ENCODE results near the gene RDM1.
"Not testable (repeated sequence)": the region's sequence is repeated elsewhere in the genome, so short reads cannot be mapped to it uniquely, and the experiment has no call there.

RDM1 gene, protein sequence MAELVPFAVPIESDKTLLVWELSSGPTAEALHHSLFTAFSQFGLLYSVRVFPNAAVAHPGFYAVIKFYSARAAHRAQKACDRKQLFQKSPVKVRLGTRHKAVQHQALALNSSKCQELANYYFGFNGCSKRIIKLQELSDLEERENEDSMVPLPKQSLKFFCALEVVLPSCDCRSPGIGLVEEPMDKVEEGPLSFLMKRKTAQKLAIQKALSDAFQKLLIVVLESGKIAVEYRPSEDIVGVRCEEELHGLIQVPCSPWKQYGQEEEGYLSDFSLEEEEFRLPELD

DNA sequence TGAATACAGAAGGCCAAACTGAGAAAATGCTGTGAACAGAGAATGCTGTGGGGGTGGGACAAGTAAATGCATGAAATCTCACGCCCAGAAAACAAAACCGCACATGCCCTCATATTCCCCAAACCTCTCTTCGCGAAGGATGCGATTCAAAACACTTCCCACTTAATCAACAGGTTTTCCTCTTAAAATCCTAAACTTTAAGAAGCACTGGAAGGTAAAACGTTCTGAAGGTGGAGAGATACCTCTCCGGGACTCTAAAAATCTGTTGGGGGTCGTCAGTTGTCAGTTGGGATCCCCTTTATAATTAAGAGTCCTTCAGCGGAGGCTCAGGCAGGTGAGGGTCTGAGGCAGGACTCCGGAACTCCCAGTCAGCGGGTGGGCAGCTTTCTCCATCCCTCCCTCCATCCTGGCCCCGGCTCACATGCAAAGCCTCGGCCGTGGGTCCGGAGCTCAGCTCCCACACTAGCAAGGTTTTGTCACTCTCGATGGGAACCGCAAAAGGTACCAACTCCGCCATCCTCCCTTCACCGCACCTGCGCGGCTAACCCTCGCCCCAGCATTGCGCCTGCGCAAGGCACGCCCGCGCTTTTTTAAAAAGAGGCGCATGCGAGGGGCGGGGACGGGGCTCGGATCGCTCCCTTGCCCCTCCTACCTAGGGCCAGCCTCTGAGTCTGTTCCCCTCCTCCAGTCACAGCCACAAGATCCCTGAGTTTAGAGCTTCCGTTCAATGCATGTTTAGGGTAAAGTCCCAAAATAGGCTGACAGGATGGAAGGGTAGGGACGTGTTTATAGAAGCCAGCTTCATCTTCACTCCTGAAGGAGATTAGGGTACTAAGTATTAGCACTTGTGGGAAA lies at the start of gene RDM1:
Gene RDM1 (minus strand): TSS at position 563 of the 855 bp plus-strand sequence. CDS start 46 bp downstream, at position 517.
- peak; percentile 45 for DNase-seq (ENCODE audit: low spot score)

DNA sequence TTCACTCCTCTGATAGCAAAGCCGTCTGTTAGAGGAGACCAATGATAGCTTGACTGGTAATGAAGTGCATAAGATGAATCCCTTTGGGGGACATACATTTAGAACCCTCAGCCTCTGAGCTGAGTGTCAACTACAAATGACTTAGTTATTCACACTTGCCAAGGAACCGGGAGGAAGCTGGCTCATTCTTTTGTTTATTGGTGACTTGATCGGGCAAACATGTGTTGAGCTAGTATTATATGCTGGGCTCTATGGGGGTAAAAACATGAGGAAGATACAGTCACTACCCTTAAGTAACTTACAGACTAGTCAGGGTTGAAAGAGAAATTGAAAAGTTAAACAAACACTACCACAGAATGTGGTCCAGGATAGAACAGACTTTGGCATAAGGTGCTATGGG lies 47.8 kb upstream of the RDM1 start:
- no peak for DNase-seq (ENCODE audit: low spot score)

DNA sequence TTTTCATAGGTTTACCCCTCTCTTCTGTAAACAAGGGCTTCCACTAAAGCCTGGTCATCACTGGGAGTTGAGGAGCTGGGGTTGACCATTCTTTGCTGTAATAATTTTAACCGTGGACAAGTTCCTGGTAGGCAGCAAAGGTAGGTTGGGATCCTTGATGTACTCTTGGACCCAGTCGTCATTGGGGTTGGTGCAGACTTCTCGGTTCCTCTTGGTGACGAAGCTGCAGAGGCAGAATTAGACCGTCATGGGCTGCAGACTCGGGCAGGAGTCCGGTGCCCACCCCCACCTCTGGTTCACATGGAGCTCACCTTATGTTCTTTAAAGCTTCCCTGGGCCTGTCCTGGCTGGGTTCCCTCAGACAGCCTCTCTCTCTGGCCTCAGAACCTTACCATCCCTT lies 46.9 kb upstream of the RDM1 start:
- DNase-seq (ENCODE audit: low spot score), result no peak

DNA sequence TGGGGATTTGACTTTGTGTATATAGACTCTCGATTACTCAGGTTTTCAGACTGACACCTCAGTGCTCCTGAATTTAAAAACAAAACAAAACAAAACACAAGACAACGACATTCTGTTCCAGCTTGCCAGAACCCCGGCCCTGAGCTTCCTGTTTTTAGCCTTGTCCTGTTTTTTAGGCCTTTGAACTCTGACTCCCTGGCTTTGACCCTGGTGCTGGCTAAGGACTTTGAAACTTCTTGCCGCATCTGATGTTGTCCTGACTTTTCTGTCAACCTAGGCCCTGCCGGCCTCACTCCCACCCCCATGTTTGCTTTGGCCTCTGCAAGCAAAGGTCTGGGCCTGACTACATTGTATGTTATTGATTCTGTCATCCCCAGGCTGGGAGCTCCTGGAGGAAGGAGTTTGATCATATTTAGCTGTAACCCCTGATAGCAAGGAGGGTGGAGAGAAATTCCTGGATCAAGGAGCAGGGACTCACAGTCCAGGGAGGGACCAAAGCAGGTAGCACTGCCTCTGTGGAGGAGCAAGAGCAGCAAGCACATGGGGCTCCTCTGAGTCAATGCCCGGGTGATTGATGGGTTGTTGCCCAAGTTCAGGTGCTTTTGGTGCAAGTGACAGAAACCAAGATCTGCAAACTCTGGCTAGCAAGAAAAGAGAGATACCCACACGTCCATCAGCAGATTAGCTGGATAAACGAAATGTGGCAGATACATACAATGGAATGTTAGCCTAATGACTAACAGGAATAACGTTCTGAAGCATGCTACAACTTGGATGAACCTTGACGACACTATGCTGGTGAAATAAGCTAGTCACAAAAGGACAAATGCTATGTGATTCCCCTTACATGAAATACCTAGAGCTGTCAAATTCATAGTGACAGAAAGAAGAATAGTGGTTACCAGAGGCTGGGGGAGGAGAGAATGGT lies 43.0 kb upstream of the RDM1 start:
- no peak for DNase-seq (ENCODE audit: low spot score)

DNA sequence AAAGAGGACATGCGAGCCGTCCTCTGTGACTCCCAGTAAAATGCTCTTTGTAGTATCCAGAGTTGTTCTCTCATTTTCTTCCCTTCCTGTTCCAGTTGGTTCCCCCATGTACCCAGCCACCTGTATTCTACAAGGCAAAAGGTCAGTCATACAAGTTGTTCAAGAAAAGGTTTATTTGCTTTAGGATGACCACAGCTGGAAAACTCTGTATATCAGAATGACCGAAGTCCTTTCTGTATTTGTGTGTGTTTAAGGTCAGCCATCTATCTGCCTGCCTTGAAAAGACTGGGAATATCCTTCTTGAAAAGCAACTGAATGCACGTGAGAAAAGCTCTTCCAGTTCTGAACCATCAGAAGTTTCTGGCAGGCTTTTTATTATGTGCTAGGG lies 42.4 kb upstream of the RDM1 start:
- DNase-seq (ENCODE audit: low spot score), result no peak

DNA sequence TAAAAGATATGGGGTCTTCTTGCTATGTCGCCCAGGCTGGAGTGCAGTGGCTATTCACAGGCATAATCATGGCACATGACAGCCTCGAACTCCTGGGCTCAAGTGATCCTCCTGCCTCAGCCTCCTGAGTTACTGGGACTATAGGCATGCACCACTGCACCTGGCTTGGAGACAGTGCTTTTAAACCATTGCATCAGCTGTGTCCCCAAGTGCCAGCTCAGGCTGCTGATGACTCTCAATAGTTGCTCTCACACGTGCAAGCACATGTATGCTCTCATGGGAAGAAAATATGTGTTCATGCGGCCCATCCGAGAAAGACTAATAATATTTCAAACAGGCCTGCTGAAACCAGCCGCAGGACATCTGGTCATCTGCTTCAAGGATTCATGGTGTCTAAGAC lies 42.0 kb upstream of the RDM1 start:
- DNase-seq (ENCODE audit: low spot score), result no peak

DNA sequence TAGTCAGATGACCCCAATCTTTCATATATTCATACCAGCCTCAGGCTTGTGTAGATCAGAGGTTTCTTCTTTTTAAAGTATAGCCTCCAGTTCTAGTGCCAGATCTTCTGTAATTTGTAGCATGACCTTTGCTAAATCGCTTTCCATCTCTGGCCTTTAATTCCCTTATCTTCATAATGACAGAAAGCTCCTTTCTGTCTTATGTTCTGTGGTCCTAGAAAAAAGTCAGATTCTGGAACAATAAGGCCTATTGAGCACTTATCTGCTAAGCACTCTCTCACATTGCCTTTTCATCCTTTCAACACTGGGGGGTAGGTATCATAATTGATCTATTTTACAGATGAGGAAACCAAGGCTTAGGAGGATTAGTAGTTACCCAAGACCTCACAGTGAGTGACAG lies 41.5 kb upstream of the RDM1 start:
- DNase-seq (ENCODE audit: low spot score), result no peak

DNA sequence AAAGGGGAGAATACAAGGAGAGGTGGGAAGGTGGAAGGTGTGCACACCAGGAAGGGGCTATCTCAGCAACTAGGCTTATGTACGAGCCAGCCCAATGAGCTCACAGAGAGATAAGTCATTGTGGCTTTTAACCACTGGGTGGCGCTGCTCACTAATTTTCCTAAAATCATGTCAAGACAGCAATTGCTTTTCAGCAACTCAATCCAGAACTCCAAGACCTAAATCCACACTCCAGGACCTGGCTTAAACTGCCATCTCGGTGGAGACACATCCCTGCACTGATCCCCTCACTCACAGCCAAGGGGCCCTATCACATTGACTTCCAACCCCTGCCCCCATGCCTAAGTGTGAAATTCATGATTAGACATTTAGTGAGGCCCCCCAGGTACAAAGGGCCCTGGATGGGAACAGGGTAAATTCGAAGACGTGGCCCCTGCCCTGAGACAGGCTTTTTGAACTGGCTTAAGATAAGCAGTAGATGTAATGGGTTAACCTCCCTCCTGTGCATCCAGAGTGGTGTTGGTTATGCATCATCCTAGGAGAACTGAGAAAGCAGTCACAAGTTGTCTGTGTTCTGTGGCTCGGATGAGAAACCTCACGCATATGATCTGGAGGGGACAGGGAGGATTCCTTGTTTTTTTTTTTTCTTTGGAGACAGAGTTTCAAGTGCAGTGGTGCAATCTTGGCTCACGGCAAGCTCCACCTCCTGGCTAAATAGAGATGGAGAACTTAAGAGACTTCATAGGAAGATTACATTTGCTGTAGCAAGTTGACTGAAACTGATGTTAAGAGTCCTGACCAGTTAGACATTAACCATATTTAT lies 39.2 kb upstream of the RDM1 start:
- peak; percentile 87 for DNase-seq (ENCODE audit: low spot score)

DNA sequence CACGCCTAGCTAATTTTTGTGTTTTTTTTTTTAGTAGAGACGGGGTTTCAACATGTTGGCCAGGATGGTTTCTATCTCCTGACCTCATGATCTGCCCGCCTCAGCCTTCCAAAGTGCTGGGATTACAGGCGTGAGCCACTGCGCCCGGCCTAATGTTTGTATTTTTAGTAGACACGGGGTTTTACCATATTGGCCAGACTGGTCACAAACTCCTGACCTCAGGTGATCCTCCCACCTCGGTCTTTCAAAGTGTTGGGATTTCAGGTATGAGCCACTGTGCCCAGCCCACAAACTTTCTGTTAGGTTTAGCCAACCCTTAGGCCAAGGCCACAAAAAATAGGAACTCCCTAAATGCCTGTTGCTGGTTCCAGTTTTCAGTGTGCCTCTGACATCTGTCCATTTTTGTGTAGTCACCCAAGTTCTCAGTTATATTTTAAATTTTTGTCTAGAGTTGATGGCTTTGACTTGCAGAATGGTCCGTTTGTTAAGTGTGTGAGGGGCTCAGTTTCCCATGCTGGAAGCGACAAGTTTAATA lies 38.0 kb upstream of the RDM1 start:
- DNase-seq (ENCODE audit: low spot score), result no peak

DNA sequence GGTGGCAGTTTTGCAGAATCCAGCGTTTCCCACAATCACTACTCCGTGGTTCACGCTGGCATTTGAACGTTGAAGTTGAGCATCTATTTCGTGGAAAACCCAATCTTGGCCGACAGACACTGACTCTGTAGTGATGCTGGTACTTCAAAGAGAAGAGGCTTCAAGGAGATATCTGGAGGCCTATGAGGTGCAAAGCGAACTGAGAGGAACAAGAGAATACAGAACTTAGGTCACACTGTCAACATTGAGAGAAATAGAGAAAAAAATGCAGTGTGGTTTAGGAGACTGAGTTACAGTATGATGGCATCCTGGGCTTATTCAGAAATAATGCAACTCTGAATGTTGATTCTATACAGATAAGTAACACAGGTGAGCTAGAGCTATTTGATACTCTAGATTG lies 34.7 kb upstream of the RDM1 start:
- no peak for DNase-seq (ENCODE audit: low spot score)

DNA sequence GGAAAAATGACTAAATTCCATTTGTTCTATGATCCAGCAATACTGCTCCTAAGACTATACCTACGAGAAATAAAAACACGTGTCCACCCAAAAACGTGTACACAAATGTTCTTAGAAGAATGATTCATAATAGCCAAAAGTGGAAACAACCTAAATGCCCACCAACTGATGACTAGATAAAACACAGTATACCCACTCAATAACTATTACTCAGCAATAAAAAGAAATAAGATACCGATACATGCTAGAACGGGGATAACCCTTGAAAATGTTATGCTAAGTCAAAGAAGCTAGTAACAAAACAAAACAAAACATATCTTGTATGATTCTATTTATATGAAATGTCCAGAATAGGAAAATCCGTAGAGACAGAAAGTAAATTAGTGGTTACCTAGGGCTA lies 33.1 kb upstream of the RDM1 start:
- DNase-seq (ENCODE audit: low spot score), result no peak

DNA sequence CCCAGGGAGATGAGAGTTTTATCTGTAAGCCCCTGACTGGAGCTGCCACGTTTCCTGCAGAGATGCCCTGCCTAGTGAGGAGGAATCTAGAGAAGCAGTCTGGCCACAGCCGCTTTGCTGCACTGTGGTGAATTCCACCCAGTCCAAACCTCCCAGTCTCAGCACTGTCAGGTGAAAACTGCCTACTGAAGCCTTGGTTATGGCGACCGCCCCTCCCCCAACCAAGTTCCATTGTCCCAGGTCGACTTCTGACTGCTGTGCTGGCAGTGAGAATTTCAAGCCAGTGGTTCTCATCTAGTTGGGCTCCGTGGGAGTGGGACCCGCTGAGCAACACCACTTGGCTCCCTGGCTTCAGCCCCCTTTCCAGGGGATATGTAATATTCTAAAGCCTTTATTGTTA lies 23.1 kb upstream of the RDM1 start:
- no peak for DNase-seq (ENCODE audit: low spot score)

DNA sequence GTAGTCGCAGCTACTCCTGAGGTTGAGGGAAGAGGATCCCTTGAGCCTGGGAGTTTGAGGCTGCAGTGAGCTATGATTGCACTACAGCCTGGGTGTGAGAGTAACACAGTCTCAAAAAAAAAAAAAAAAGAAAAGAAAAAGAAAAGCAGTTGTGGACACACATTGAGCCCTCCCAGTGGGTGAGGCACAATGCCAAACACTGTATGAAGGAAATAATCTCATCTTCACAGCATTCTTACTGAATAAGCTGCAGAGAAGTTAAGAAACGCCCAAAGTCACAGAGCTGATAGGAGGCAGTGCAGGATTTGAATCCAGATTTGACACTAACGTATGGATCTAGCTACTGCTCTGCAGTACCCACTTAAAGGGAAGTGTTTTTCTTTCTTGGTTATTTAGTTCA lies 18.8 kb upstream of the RDM1 start:
- DNase-seq (ENCODE audit: low spot score), result no peak

DNA sequence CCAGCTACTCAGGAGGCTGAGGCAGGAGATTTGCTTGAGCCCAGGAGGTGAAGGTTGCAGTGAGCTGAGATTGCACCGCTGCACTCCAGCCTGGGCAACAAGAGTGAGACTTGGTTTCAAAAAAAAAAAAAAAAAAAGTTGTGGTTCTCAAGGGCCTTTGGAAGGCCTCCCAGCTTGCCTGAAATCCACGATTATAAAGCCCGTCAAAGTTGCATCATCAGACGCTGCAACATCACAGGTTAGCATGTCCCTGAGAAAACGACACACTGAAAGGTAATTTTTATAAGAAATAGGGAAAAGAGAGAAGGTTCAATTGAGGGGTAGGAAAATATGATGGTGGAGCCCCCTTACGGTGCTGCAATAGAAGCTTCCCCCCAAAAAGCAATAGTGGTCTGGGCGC lies 17.5 kb upstream of the RDM1 start:
- no peak for DNase-seq (ENCODE audit: low spot score)

DNA sequence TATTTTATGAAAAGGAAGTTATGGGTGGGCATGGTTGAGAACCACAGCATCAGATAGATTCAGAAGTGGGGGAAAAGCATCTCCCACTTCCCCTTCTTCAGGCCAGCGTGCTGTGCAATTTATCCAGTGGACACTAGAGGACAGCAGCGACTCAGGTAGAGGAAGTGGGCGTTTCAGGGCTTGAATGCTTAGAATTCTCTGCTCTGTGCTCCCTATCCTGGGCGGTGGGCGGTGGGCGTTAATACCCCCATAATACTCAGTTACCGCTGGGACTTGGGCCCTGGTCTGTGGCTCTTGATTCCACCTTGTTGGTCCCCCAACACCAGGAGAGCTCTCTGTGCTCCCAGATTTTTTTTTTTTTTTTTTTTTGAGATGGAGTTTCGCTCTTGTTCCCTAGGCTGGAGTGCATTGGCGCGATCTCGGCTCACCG lies 16.6 kb upstream of the RDM1 start:
- peak; percentile 43 for DNase-seq (ENCODE audit: low spot score)

DNA sequence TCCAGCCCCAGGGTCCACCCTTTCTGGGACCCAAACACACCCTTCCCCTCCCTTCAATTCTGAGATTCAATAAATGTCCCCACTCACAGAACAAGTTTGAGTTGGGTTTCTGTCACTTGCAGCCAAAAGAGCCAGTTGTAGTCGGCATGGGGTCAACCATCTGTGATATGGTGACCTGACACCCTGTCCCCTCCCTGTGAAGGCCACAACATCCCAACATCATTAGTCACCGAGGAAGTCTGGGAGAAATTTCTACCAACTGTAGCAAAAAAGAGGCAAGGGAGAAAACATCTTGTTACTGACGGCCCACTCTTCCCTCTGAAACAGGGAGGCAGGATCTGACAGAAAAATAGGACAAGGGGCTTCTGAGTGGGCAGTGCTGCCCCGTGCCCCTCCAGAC lies 13.6 kb upstream of the RDM1 start:
- DNase-seq (ENCODE audit: low spot score), result no peak

DNA sequence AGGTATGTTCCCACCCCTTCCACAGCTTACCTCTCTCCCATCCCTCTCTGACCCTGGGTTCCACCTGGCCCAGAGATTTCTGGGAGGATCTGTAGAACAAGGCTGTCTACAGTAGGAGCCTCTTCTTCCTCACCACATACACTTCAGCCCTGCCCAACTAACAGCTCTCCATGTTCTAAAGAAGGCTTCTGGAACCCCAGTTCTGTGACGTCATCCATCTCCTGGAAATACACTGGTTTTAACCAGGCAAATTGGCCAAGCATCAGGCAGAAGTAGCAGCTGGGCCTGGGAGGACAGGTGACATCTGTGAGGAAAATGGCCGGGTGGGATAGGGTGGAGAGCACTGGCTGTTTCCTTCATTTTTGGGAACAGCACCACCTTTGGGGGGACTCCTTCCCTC lies 13.0 kb upstream of the RDM1 start, which contains the start of gene LYZL6:
Gene LYZL6 (minus strand): TSS at position 177 of the 400 bp plus-strand sequence. CDS start 4,357 bp downstream, outside the sequence.
- no peak for DNase-seq (ENCODE audit: low spot score)

DNA sequence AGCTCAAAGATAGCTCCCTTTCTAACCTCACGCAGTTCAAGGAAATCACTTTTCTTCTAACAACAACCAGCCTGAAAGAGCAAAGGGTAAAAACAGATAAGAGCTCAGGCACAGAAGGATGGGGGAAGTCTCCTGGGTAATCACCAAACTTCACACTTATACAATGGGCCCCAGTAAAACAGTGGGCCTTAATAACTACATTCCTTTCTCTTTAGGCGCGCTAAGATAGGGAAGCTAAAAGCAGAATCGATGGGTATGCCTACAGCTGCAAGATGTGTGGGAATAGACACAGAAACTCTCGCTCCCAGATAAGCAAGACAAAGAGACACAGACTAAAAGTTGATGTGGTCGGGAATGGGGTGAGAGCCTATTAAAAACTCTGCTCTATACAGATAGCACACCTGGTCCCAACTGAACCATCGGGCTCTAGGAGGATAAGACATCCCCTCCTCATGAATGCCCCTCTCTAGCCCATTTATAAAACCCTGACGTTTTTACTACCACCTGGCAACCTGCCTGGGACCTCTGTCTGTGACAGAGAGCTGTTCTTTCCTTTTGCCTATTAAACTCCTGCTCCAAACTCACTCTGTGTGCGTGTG lies 12.1 kb upstream of the RDM1 start:
- DNase-seq (ENCODE audit: low spot score), result no peak

DNA sequence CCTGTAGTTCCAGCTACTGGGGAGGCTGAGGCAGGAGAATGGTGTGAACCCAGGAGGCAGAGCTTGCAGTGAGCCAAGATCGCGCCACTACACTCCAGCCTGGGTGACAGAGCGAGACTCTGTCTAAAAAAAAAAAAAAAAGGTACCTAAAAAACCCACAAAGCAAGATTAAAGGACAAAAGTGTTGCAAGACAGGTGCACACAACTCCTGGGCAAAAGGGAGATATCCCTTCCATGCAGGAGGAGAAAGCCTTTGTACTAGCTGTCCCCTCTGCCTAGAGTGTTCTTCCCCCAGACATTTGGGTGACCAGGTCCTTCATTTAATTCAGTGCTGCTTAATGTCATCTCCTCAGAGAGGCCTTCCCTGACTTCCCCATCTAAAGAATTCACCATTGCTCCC lies 7.9 kb upstream of the RDM1 start:
- not testable (repeated sequence) for DNase-seq (ENCODE audit: low spot score)

DNA sequence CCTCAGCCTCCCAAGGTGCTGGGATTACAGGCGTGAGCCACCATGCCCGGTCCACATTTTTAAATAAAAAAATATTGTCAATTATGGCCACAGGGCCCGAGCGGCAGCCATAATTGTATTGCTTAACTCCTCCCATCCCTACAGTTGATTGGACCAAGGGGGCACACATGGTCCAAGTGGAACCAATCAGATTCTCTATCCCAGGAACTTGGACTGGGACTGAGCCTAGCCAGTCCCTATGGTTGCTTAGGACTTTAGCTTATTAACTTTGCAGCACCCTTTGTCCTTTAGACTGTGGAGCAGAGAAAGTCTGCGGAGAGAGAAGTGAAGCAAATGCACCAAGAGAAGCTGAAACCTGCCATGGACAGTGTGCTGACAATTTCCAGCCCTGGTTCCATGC lies 5.5 kb upstream of the RDM1 start:
- no peak for DNase-seq (ENCODE audit: low spot score)

DNA sequence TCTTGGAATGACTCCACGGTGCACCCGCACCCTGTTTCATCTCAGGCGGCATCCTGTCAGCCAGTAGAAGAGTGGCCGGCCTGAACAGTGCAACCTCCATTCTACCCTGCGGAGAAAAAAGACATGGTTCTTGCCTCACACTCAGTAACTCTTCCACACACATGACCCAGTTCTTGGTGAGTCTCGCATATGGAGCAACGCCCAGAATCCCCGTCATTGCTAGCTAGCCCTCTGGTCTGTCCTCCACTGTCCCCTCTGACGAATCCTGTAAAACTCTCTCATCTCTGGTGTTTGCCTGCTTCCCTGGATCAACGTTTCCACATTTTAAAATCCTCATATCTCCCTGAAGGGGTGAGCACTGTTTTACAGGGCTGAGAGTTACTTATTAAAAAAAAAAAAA lies 4.2 kb upstream of the RDM1 start:
- no peak for DNase-seq (ENCODE audit: low spot score)

Measured in Ammon's horn (tissue), 1 donor.